GM23338 (cell line): Measurements from ENCODE around the gene LMO2. TPM values are rescaled to one million over a fixed set of nuclear protein-coding genes. Genes with fewer than 3 reads are reported as not detected.

Experiments used
- ATAC-seq: fragments of 200-7000 bp; cut with Tn5 transposase; 3 replicates; pipeline ENCODE4 v1.9.1; 2020
- DNase-seq: peaks from one replicate; pipeline ENCODE4 v3.0.0-alpha.2; 2015; ENCODE audit warnings: low spot score
- H2AFZ ChIP-seq: fragments of 200-600 bp; sonication (generic); 2 replicates; pipeline ENCODE4 v1.8.0; 2016; ENCODE audit warnings: antibody characterized with exemption, mild to moderate bottlenecking, moderate library complexity
- H3F3A ChIP-seq: fragments of 200-600 bp; sonication (generic); replicated peaks from 2 replicates; pipeline ENCODE4 v1.8.0; 2017; ENCODE audit warnings: antibody characterized with exemption, mixed run types, low read depth
- H3K27ac ChIP-seq: fragments of 200-600 bp; sonication (generic); 2 replicates; pipeline ENCODE4 v1.6.1; 2016; ENCODE audit warnings: low read depth
- H3K27me3 ChIP-seq: fragments of 200-600 bp; sonication (generic); 2 replicates; pipeline ENCODE4 v1.8.0; 2016; ENCODE audit warnings: mild to moderate bottlenecking, mixed run types, moderate library complexity; ENCODE audit not compliant: insufficient read depth
- H3K36me3 ChIP-seq: fragments of 200-600 bp; sonication (generic); 2 replicates; pipeline ENCODE4 v1.8.0; 2016; ENCODE audit warnings: mild to moderate bottlenecking; ENCODE audit not compliant: insufficient read depth
- H3K4me1 ChIP-seq: fragments of 200-600 bp; sonication (generic); 2 replicates; pipeline ENCODE4 v1.8.0; 2016; ENCODE audit warnings: mild to moderate bottlenecking, moderate library complexity; ENCODE audit not compliant: insufficient read depth
- H3K4me2 ChIP-seq: fragments of 200-600 bp; sonication (generic); 2 replicates; pipeline ENCODE4 v1.7.1; 2017; ENCODE audit warnings: mixed run types
- H3K4me3 ChIP-seq: fragments of 200-600 bp; sonication (generic); 2 replicates; pipeline ENCODE4 v1.6.1; 2016; ENCODE audit warnings: mixed run types
- H3K79me2 ChIP-seq: fragments of 200-600 bp; sonication (generic); replicated peaks from 2 replicates; pipeline ENCODE4 v1.8.0; 2017; ENCODE audit warnings: mild to moderate bottlenecking; ENCODE audit not compliant: insufficient read depth
- H3K9me2 ChIP-seq: fragments of 200-600 bp; sonication (generic); 2 replicates; pipeline ENCODE4 v1.8.0; 2017; ENCODE audit not compliant: insufficient read depth
- H4K20me1 ChIP-seq: fragments of 200-600 bp; sonication (generic); replicated peaks from 2 replicates; pipeline ENCODE4 v1.8.0; 2017; ENCODE audit warnings: mild to moderate bottlenecking; ENCODE audit not compliant: insufficient read depth
- H3K27ac Mint-ChIP-seq: 2 replicates; pipeline ENCODE4 v1.8.0; 2020; ENCODE audit warnings: inconsistent platforms, mild to moderate bottlenecking, moderate library complexity, mixed read lengths
- H3K27me3 Mint-ChIP-seq: 3 replicates; pipeline ENCODE4 v1.8.0; 2022; ENCODE audit warnings: low read depth, mild to moderate bottlenecking, moderate library complexity, mixed read lengths, inconsistent platforms; ENCODE audit not compliant: insufficient read depth, poor library complexity
- H3K36me3 Mint-ChIP-seq: 3 replicates; pipeline ENCODE4 v1.8.0; 2021; ENCODE audit warnings: low read depth, mild to moderate bottlenecking, inconsistent platforms, moderate library complexity, mixed read lengths
- H3K4me1 Mint-ChIP-seq: 3 replicates; pipeline ENCODE4 v1.8.0; 2020; ENCODE audit warnings: mild to moderate bottlenecking, inconsistent platforms, mixed read lengths
- H3K4me3 Mint-ChIP-seq: 3 replicates; pipeline ENCODE4 v1.8.0; 2021; ENCODE audit warnings: moderate library complexity, mild to moderate bottlenecking, inconsistent platforms, mixed read lengths
- H3K9me3 Mint-ChIP-seq: 3 replicates; pipeline ENCODE4 v1.8.0; 2020; ENCODE audit warnings: moderate library complexity, mild to moderate bottlenecking, inconsistent platforms, mixed read lengths
- CREB1 ChIP-seq: fragments of 250-450 bp; sonication (Bioruptor Pico); IDR thresholded peaks from 2 replicates; pipeline ENCODE4 v1.5.0; 2020; ENCODE audit warnings: low read depth, mild to moderate bottlenecking, moderate library complexity
- CTCF ChIP-seq, 2 experiments: fragments of 200-600 bp in 1 of 2; sonication (generic) in 1 of 2; conservative IDR thresholded peaks; 2 replicates each; pipeline versions ENCODE4 v1.5.1 to v1.6.1; 2016 to 2017; ENCODE audit warnings: antibody characterized with exemption in 2 of 2, low read depth in 2 of 2, mild to moderate bottlenecking in 2 of 2, moderate library complexity in 1 of 2
- ETS1 ChIP-seq: IDR thresholded peaks from 2 replicates; pipeline ENCODE4 v1.6.1; 2016; ENCODE audit warnings: antibody characterized with exemption
- EZH2 ChIP-seq: fragments of 200-600 bp; sonication (generic); IDR thresholded peaks from one replicate; pipeline ENCODE4 v1.8.0; 2017; ENCODE audit warnings: antibody characterized with exemption, mild to moderate bottlenecking, low read depth; ENCODE audit not compliant: unreplicated experiment
- EZH2phosphoT487 ChIP-seq: fragments of 200-600 bp; sonication (generic); IDR thresholded peaks from one replicate; pipeline ENCODE4 v1.8.1; 2018; ENCODE audit warnings: antibody characterized with exemption; ENCODE audit not compliant: unreplicated experiment
- JUNB ChIP-seq: IDR thresholded peaks from one replicate; pipeline ENCODE4 v1.6.1; 2016; ENCODE audit warnings: antibody characterized with exemption; ENCODE audit not compliant: unreplicated experiment
- NANOG ChIP-seq: IDR thresholded peaks from 2 replicates; pipeline ENCODE4 v1.6.1; 2016; ENCODE audit warnings: antibody characterized with exemption, borderline replicate concordance
- POLR2AphosphoS5 ChIP-seq: IDR thresholded peaks from 2 replicates; pipeline ENCODE4 v1.6.1; 2016; ENCODE audit warnings: antibody characterized with exemption, low read depth
- STAT1 ChIP-seq: IDR thresholded peaks from one replicate; pipeline ENCODE4 v1.6.1; 2016; ENCODE audit warnings: antibody characterized with exemption; ENCODE audit not compliant: unreplicated experiment
- ZNF114 ChIP-seq: fragments of 250-450 bp; sonication (Bioruptor Pico); IDR thresholded peaks from 2 replicates; pipeline ENCODE4 v1.5.0; 2020; ENCODE audit warnings: mild to moderate bottlenecking, moderate library complexity
- ZNF331 ChIP-seq: fragments of 250-450 bp; sonication (Bioruptor Pico); IDR thresholded peaks from 2 replicates; pipeline ENCODE4 v1.5.0; 2020; ENCODE audit warnings: low read depth, mild to moderate bottlenecking, moderate library complexity
- ZNF462 ChIP-seq: fragments of 250-450 bp; sonication (Bioruptor Pico); IDR thresholded peaks from 2 replicates; pipeline ENCODE4 v1.5.0; 2020; ENCODE audit warnings: mild to moderate bottlenecking, moderate library complexity
- polyA plus RNA-seq: library from polyadenylated mRNA; unstranded; fragments of >200 nt; fragmentation: Nextera tagmentation; extraction: Ambion mirVana; gene quantifications from 2 replicates; pipeline ENCODE4 v1.2.1, GENCODE V29; 2016
- total RNA-seq: library from RNA; depleted of rRNA; stranded (reverse); fragments of >200 nt; shearing (Covaris generic); gene quantifications from 2 replicates; pipeline ENCODE4 v1.2.3, GENCODE V29; 2014

Gene LMO2
- total and polyA plus RNA-seq, 2 experiments from 2014 or later = 1.4 to 3.1 TPM

- Histone ChIP-seq H4K20me1 (no peaks in the 10 kb centered on the region), H3K4me3 (no peak overlapping the region), H3K9me2 (0 out of 2 replicates have a peak, but pooled peaks cover 6% of the 10 kb centered on the region), H3F3A (no peaks in the 10 kb centered on the region), H3K36me3 (no peaks in the 10 kb centered on the region), H3K27me3 (no peaks in the 10 kb centered on the region), H3K27ac (no peak overlapping the region), H3K4me2 (no peak overlapping the region), H3K4me1 (peaks cover 14% of the 10 kb centered on the region; the same call in 1 of the 2 replicates), H3K79me2 (no peaks in the 10 kb centered on the region), H2AFZ (peak overlapping the region; percentile 96)
- no peak overlapping the region for H3K4me3 Mint-ChIP-seq
- H3K4me1 Mint-ChIP-seq = peaks cover 20% of the 10 kb centered on the region
- ATAC-seq (no peak), DNase-seq (no peak)
- H3K9me3 Mint-ChIP-seq = peaks cover 20% of the 10 kb centered on the region
- H3K27me3 Mint-ChIP-seq = peaks cover 6% of the 10 kb centered on the region
- TF ChIP-seq POLR2AphosphoS5 = no peak
- peaks cover 17% of the 10 kb centered on the region for H3K36me3 Mint-ChIP-seq
- no peak overlapping the region for H3K27ac Mint-ChIP-seq
Measured at GRCh38 chr11:33930317-33931021, 38.6 kb upstream of the LMO2 start.

GRCh38 chr11:33928564-33928963, 36.7 kb upstream of the LMO2 start:
- H3K9me3 Mint-ChIP-seq = peaks cover 20% of the 10 kb centered on the region
- H3K4me1 ChIP-seq = peaks cover 14% of the 10 kb centered on the region; the same call in 1 of the 2 replicates
- H3F3A ChIP-seq = no peaks in the 10 kb centered on the region
- ATAC-seq (no peak), DNase-seq (no peak)
- H3K4me3 Mint-ChIP-seq = no peak overlapping the region
- H3K79me2 ChIP-seq = no peaks in the 10 kb centered on the region
- peaks cover 16% of the 10 kb centered on the region for H3K4me1 Mint-ChIP-seq
- peaks cover 6% of the 10 kb centered on the region for H3K27me3 Mint-ChIP-seq
- no peak overlapping the region for H2AFZ ChIP-seq
- peaks cover 17% of the 10 kb centered on the region for H3K36me3 Mint-ChIP-seq
- H3K36me3 ChIP-seq = no peaks in the 10 kb centered on the region
- H4K20me1 ChIP-seq = no peaks in the 10 kb centered on the region
- H3K27me3 ChIP-seq = no peaks in the 10 kb centered on the region
- no peak overlapping the region for H3K27ac Mint-ChIP-seq
- H3K4me2 ChIP-seq = no peak overlapping the region
- 0 out of 2 replicates have a peak, but pooled peaks cover 6% of the 10 kb centered on the region for H3K9me2 ChIP-seq
- H3K4me3 ChIP-seq = no peak overlapping the region
- H3K27ac ChIP-seq = no peak overlapping the region
- TF ChIP-seq EZH2phosphoT487 (no peak), JUNB (no peak), ZNF114 (CRISPR knock-in tag) (no peak), POLR2AphosphoS5 (no peak), ZNF331 (CRISPR knock-in tag) (no peak), EZH2 (no peak), NANOG (no peak), STAT1 (no peak), ETS1 (no peak), ZNF462 (no peak), CTCF (conservative IDR thresholded peaks at IDR 0.05; ENCODE audit: low read depth in 2 of 2) (no peak), CREB1 (CRISPR knock-in tag) (no peak)
